SK-N-SH (cell line): Measurements from ENCODE around the gene CISTR. TPM values are rescaled to one million over a fixed set of nuclear protein-coding genes. Genes with fewer than 3 reads are reported as not detected.

Experiments used
- CTCF ChIA-PET: fragments of 300-600, 350-600 bp; formaldehyde crosslinking; extraction: SDS; loops from one replicate; lab custom pipeline; 2021; lab: Yijun Ruan, JAX
- POLR2A ChIA-PET: fragments of 350-600 bp; sonication (Branson Sonifier 250); formaldehyde crosslinking; extraction: SDS; loops from one replicate; lab custom pipeline; 2020; ENCODE audit warnings: antibody characterized with exemption, inconsistent platforms; lab: Yijun Ruan, JAX
- DNase-seq: peaks from one replicate; pipeline ENCODE4 v3.0.0; 2012
- H2AFZ ChIP-seq: fragments of 200-600 bp; sonication (generic); 2 replicates; pipeline ENCODE4 v1.8.1; 2016; ENCODE audit warnings: antibody characterized with exemption, mild to moderate bottlenecking, low read depth
- H3F3A ChIP-seq: fragments of 200-600 bp; sonication (generic); replicated peaks from 2 replicates; pipeline ENCODE3; 2016; ENCODE audit warnings: antibody characterized with exemption, mild to moderate bottlenecking; ENCODE audit not compliant: insufficient read depth
- H3K27ac ChIP-seq, 2 experiments: fragments of 200-500 bp in 1 of 2; fragments of 200-600 bp in 1 of 2; sonication (Bioruptor generic) in 1 of 2; sonication (generic), shearing (Covaris generic) in 1 of 2; 2 replicates each; pipeline versions ENCODE4 v1.5.1 to v1.6.1; 2014 to 2016; ENCODE audit warnings: low read depth in 2 of 2, inconsistent platforms in 1 of 2, low read length in 1 of 2, mild to moderate bottlenecking in 1 of 2, mixed read lengths in 1 of 2
- H3K27me3 ChIP-seq: fragments of 200-600 bp; sonication (generic), shearing (Covaris generic); 2 replicates; pipeline ENCODE4 v1.6.1; 2016; ENCODE audit warnings: mixed run types; ENCODE audit not compliant: insufficient read depth
- H3K36me3 ChIP-seq, 2 experiments: fragments of 200-500 bp in 1 of 2; fragments of 200-600 bp in 1 of 2; sonication (Bioruptor generic) in 1 of 2; sonication (generic) in 1 of 2; replicated peaks in 1 of 2; 2 replicates each; pipeline versions ENCODE3 to v1.5.1; 2014 to 2016; ENCODE audit warnings: low read length in 1 of 2, mild to moderate bottlenecking in 1 of 2; ENCODE audit not compliant: insufficient read depth in 2 of 2, control insufficient read depth in 1 of 2
- H3K4me1 ChIP-seq, 2 experiments: fragments of 200-500 bp in 1 of 2; fragments of 200-600 bp in 1 of 2; sonication (Bioruptor generic) in 1 of 2; sonication (generic), shearing (Covaris generic) in 1 of 2; 2 replicates each; pipeline versions ENCODE4 v1.5.1 to v1.6.1; 2014 to 2016; ENCODE audit warnings: low read depth in 1 of 2, low read length in 1 of 2, mixed run types in 1 of 2; ENCODE audit not compliant: insufficient read depth in 2 of 2, control insufficient read depth in 1 of 2
- H3K4me2 ChIP-seq: fragments of 200-600 bp; sonication (generic), shearing (Covaris generic); 2 replicates; pipeline ENCODE4 v1.6.1; 2017; ENCODE audit warnings: mixed run types
- H3K4me3 ChIP-seq, 2 experiments: fragments of 200-500 bp in 1 of 2; fragments of 200-600 bp in 1 of 2; sonication (Bioruptor generic) in 1 of 2; sonication (generic), shearing (Covaris generic) in 1 of 2; 2 replicates each; pipeline versions ENCODE4 v1.5.1 to v1.8.1; 2014 to 2016; ENCODE audit warnings: low read depth in 2 of 2, inconsistent platforms in 1 of 2, low read length in 1 of 2, mild to moderate bottlenecking in 1 of 2, mixed read lengths in 1 of 2, moderate library complexity in 1 of 2
- H3K79me2 ChIP-seq: fragments of 200-600 bp; sonication (generic); 2 replicates; pipeline ENCODE4 v1.8.1; 2017; ENCODE audit warnings: mild to moderate bottlenecking; ENCODE audit not compliant: insufficient read depth
- H3K9ac ChIP-seq: fragments of 200-600 bp; sonication (generic); 2 replicates; pipeline ENCODE4 v1.6.1; 2017; ENCODE audit warnings: mixed run types
- H3K9me2 ChIP-seq: fragments of 200-600 bp; sonication (generic); 2 replicates; pipeline ENCODE4 v1.6.1; 2017; ENCODE audit warnings: mixed run types
- H3K9me3 ChIP-seq: fragments of 200-600 bp; sonication (generic); 2 replicates; pipeline ENCODE4 v1.6.1; 2017; ENCODE audit warnings: mixed run types, mild to moderate bottlenecking, moderate library complexity
- H4K20me1 ChIP-seq: fragments of 200-600 bp; sonication (generic); 2 replicates; pipeline ENCODE4 v1.6.1; 2017; ENCODE audit warnings: mild to moderate bottlenecking, mixed run types; ENCODE audit not compliant: insufficient read depth
- CHD2 ChIP-seq: fragments of 150-350 bp; IDR thresholded peaks from 2 replicates; pipeline ENCODE4 v1.6.1; 2018; ENCODE audit warnings: low read length; ENCODE audit not compliant: partially characterized antibody
- EZH2phosphoT487 ChIP-seq: fragments of 200-600 bp; sonication (generic); IDR thresholded peaks from 2 replicates; pipeline ENCODE4 v1.6.1; 2017; ENCODE audit warnings: low read depth, mixed run types, mild to moderate bottlenecking, antibody characterized with exemption, moderate library complexity, borderline replicate concordance
- FOXJ3 ChIP-seq: sonication (generic); formaldehyde crosslinking; IDR thresholded peaks from 2 replicates; pipeline ENCODE4 v1.5.1; 2020; ENCODE audit warnings: mild to moderate bottlenecking, missing genetic modification reagents
- GABPA ChIP-seq: IDR thresholded peaks from 2 replicates; pipeline ENCODE4 v1.4.0; 2012; ENCODE audit warnings: low read depth, mild to moderate bottlenecking
- JUND ChIP-seq: IDR thresholded peaks from 2 replicates; pipeline ENCODE4 v1.4.0; 2012
- MEF2A ChIP-seq: IDR thresholded peaks from 2 replicates; pipeline ENCODE4 v1.4.0; 2012; ENCODE audit warnings: low read depth, borderline replicate concordance
- NFIC ChIP-seq: IDR thresholded peaks from 2 replicates; pipeline ENCODE4 v1.4.0; 2012; ENCODE audit warnings: borderline replicate concordance
- NRF1 ChIP-seq: IDR thresholded peaks from 2 replicates; pipeline ENCODE4 v1.6.1; 2012; ENCODE audit warnings: low read depth, mild to moderate bottlenecking, low read length
- POLR2AphosphoS5 ChIP-seq: IDR thresholded peaks from 2 replicates; pipeline ENCODE4 v1.6.1; 2012; ENCODE audit warnings: low read depth, low read length
- RAD21 ChIP-seq: IDR thresholded peaks from 2 replicates; pipeline ENCODE4 v1.6.1; 2012; ENCODE audit warnings: mild to moderate bottlenecking, low read length
- RCOR1 ChIP-seq: fragments of 150-350 bp; IDR thresholded peaks from 2 replicates; pipeline ENCODE4 v1.6.1; 2017; ENCODE audit warnings: antibody characterized with exemption, low read length
- RFX5 ChIP-seq: IDR thresholded peaks from 2 replicates; pipeline ENCODE4 v1.6.1; 2012; ENCODE audit warnings: mild to moderate bottlenecking, improper control_type of control experiment, low read length
- RXRA ChIP-seq: IDR thresholded peaks from 2 replicates; pipeline ENCODE4 v1.4.0; 2012; ENCODE audit warnings: low read depth, mild to moderate bottlenecking, borderline replicate concordance
- SIN3A ChIP-seq: IDR thresholded peaks from 2 replicates; pipeline ENCODE4 v1.6.1; 2012; ENCODE audit warnings: low read depth, mild to moderate bottlenecking, low read length, moderate library complexity, borderline replicate concordance
- TCF12 ChIP-seq: IDR thresholded peaks from 2 replicates; pipeline ENCODE4 v1.4.0; 2012
- TEAD4 ChIP-seq: IDR thresholded peaks from 2 replicates; pipeline ENCODE4 v1.4.0; 2012; ENCODE audit warnings: mild to moderate bottlenecking, borderline replicate concordance; ENCODE audit not compliant: insufficient read depth
- YY1 ChIP-seq: IDR thresholded peaks from 2 replicates; pipeline ENCODE4 v1.4.0; 2012; ENCODE audit warnings: low read depth, mild to moderate bottlenecking
- WGBS: methylation state at CpG from one replicate; pipeline ENCODE4 v1.1.6; 2017; ENCODE audit warnings: low lambda C conversion rate; 5-methylcytosine and 5-hydroxymethylcytosine counted together
- polyA plus RNA-seq, 3 experiments: library from polyadenylated mRNA; depleted of rRNA; stranded (reverse); fragments of >200 nt; gene quantifications; 2 replicates each; pipeline ENCODE4 v1.2.3, GENCODE V29; 2012
- TF ChIP-seq, protein P1 (sequence below): IDR thresholded peaks from 2 replicates; pipeline ENCODE4 v1.4.0; 2012; ENCODE audit warnings: low read depth, borderline replicate concordance
- TF ChIP-seq, protein P2 (sequence below): fragments of 150-350 bp; IDR thresholded peaks from 2 replicates; pipeline ENCODE4 v1.6.1; 2017; ENCODE audit warnings: antibody characterized with exemption, low read length, low read depth, borderline replicate concordance
- TF ChIP-seq, protein P3 (sequence below): IDR thresholded peaks from 2 replicates; pipeline ENCODE4; 2012
- TF ChIP-seq, protein P4 (sequence below): IDR thresholded peaks from 2 replicates; pipeline ENCODE4 v1.6.1; 2012; ENCODE audit warnings: mild to moderate bottlenecking, low read depth, low read length, moderate library complexity
- TF ChIP-seq, protein P5 (sequence below): fragments of 150-350 bp; IDR thresholded peaks from 2 replicates; pipeline ENCODE4 v1.6.1; 2016; ENCODE audit warnings: mild to moderate bottlenecking, low read depth, low read length
- TF ChIP-seq, protein P6 (sequence below): fragments of 200-600 bp; sonication (generic); IDR thresholded peaks from 2 replicates; pipeline ENCODE4 v1.6.1; 2017; ENCODE audit warnings: antibody characterized with exemption, mild to moderate bottlenecking, moderate library complexity

Gene CISTR
- polyA plus RNA-seq, 1 of the 3 experiments (the other 2 are of a cell fraction): not detected

DNA sequence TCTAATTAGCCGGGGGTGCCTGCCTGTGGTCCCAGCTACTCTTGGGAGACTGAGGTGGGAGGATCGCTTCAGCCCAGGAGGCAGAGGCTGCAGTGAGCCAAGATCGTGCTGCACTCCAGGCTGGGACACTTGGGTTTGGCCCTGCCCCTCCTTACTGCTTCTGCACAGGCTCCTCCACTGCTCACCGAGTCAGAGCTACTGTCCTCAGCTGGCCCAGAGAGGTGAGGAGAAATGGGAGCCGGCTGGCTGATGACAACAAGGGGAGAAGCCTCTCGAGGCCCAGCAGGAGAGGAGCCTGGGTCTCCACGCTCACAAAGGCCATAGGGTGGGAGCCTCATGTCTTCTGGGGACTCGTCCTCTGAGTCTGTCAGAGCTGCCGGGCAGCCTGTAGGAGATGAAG is 38.3 kb downstream of the CISTR start (continued):
- TF ChIP-seq, protein P1, sequence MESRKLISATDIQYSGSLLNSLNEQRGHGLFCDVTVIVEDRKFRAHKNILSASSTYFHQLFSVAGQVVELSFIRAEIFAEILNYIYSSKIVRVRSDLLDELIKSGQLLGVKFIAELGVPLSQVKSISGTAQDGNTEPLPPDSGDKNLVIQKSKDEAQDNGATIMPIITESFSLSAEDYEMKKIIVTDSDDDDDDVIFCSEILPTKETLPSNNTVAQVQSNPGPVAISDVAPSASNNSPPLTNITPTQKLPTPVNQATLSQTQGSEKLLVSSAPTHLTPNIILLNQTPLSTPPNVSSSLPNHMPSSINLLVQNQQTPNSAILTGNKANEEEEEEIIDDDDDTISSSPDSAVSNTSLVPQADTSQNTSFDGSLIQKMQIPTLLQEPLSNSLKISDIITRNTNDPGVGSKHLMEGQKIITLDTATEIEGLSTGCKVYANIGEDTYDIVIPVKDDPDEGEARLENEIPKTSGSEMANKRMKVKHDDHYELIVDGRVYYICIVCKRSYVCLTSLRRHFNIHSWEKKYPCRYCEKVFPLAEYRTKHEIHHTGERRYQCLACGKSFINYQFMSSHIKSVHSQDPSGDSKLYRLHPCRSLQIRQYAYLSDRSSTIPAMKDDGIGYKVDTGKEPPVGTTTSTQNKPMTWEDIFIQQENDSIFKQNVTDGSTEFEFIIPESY: no peak
- TF ChIP-seq GABPA: no peak
- TF ChIP-seq SIN3A: no peak
- TF ChIP-seq POLR2AphosphoS5: no peak
- TF ChIP-seq FOXJ3: no peak
- TF ChIP-seq JUND: no peak
- TF ChIP-seq TCF12: no peak
- no peak for TF ChIP-seq RXRA

DNA sequence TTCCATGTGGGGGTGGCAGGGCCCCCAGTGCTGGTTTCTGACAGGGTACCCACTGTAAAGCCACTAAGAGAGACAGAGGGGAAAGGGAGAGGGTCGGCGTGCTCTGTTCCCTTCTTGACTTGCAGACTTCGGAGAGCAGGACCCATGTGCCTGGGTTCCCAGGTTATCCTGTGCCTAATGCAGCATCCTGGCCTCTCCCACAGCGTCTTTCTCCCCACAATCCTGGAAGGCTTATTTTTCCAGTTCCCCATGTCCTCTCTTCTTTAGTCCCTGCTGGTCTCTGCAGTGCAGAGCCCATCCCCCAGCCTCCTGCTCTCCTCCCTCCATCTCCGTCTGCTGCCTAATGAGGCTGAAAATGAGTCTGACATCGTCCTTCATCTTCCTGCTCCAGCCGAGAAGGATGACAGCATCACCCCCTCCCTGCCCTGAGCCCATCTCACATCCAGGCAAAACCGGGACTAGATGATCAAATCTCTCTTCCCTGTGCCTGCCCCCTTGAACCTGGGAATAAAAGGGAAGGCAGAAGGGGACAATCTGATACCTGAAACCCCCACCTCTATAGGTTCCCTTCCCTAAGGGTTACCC is 39.6 kb downstream of the CISTR start:
- H3K27me3 ChIP-seq: peaks cover 16% of the 10 kb centered on the region
- WGBS: 78% methylated on average over 6 of the region's 8 CpGs
- no peak overlapping the region for H2AFZ ChIP-seq
- no peaks in the 10 kb centered on the region for H3K9me2 ChIP-seq
- H3K4me1 ChIP-seq: no peaks in the 10 kb centered on the region
- ChIA-PET CTCF (no interaction called here), POLR2A (no interaction called here)
- H3K27ac ChIP-seq: no peak overlapping the region
- H3K79me2 ChIP-seq: no peaks in the 10 kb centered on the region
- H3K36me3 ChIP-seq: peaks cover 0 to 19% of the 10 kb centered on the region in 2 experiments
- no peak overlapping the region for H3K9ac ChIP-seq
- no peaks in the 10 kb centered on the region for H3K9me3 ChIP-seq
- no peaks in the 10 kb centered on the region for H4K20me1 ChIP-seq
- no peak for DNase-seq
- H3K4me2 ChIP-seq: no peak overlapping the region
- H3K4me3 ChIP-seq: no peak overlapping the region
- H3F3A ChIP-seq: no peaks in the 10 kb centered on the region
- TF ChIP-seq NFIC (no peak), RCOR1 (no peak), CHD2 (no peak), RAD21 (no peak), NRF1 (no peak), EZH2phosphoT487 (no peak), TEAD4 (no peak), YY1 (no peak), RFX5 (no peak), MEF2A (no peak), POLR2AphosphoS5 (no peak)
- TF ChIP-seq, protein P2, sequence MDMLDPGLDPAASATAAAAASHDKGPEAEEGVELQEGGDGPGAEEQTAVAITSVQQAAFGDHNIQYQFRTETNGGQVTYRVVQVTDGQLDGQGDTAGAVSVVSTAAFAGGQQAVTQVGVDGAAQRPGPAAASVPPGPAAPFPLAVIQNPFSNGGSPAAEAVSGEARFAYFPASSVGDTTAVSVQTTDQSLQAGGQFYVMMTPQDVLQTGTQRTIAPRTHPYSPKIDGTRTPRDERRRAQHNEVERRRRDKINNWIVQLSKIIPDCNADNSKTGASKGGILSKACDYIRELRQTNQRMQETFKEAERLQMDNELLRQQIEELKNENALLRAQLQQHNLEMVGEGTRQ: no peak
- TF ChIP-seq, protein P3, sequence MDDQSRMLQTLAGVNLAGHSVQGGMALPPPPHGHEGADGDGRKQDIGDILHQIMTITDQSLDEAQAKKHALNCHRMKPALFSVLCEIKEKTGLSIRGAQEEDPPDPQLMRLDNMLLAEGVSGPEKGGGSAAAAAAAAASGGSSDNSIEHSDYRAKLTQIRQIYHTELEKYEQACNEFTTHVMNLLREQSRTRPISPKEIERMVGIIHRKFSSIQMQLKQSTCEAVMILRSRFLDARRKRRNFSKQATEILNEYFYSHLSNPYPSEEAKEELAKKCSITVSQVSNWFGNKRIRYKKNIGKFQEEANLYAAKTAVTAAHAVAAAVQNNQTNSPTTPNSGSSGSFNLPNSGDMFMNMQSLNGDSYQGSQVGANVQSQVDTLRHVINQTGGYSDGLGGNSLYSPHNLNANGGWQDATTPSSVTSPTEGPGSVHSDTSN: no peak
- TF ChIP-seq, protein P4, sequence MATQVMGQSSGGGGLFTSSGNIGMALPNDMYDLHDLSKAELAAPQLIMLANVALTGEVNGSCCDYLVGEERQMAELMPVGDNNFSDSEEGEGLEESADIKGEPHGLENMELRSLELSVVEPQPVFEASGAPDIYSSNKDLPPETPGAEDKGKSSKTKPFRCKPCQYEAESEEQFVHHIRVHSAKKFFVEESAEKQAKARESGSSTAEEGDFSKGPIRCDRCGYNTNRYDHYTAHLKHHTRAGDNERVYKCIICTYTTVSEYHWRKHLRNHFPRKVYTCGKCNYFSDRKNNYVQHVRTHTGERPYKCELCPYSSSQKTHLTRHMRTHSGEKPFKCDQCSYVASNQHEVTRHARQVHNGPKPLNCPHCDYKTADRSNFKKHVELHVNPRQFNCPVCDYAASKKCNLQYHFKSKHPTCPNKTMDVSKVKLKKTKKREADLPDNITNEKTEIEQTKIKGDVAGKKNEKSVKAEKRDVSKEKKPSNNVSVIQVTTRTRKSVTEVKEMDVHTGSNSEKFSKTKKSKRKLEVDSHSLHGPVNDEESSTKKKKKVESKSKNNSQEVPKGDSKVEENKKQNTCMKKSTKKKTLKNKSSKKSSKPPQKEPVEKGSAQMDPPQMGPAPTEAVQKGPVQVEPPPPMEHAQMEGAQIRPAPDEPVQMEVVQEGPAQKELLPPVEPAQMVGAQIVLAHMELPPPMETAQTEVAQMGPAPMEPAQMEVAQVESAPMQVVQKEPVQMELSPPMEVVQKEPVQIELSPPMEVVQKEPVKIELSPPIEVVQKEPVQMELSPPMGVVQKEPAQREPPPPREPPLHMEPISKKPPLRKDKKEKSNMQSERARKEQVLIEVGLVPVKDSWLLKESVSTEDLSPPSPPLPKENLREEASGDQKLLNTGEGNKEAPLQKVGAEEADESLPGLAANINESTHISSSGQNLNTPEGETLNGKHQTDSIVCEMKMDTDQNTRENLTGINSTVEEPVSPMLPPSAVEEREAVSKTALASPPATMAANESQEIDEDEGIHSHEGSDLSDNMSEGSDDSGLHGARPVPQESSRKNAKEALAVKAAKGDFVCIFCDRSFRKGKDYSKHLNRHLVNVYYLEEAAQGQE: no peak
- TF ChIP-seq, protein P5, sequence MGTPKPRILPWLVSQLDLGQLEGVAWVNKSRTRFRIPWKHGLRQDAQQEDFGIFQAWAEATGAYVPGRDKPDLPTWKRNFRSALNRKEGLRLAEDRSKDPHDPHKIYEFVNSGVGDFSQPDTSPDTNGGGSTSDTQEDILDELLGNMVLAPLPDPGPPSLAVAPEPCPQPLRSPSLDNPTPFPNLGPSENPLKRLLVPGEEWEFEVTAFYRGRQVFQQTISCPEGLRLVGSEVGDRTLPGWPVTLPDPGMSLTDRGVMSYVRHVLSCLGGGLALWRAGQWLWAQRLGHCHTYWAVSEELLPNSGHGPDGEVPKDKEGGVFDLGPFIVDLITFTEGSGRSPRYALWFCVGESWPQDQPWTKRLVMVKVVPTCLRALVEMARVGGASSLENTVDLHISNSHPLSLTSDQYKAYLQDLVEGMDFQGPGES: no peak
- TF ChIP-seq, protein P6, sequence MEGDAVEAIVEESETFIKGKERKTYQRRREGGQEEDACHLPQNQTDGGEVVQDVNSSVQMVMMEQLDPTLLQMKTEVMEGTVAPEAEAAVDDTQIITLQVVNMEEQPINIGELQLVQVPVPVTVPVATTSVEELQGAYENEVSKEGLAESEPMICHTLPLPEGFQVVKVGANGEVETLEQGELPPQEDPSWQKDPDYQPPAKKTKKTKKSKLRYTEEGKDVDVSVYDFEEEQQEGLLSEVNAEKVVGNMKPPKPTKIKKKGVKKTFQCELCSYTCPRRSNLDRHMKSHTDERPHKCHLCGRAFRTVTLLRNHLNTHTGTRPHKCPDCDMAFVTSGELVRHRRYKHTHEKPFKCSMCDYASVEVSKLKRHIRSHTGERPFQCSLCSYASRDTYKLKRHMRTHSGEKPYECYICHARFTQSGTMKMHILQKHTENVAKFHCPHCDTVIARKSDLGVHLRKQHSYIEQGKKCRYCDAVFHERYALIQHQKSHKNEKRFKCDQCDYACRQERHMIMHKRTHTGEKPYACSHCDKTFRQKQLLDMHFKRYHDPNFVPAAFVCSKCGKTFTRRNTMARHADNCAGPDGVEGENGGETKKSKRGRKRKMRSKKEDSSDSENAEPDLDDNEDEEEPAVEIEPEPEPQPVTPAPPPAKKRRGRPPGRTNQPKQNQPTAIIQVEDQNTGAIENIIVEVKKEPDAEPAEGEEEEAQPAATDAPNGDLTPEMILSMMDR: no peak
